WTC11 (cell line): Measurements from ENCODE around the gene ARHGAP26. TPM values are rescaled to one million over a fixed set of nuclear protein-coding genes. Genes with fewer than 3 reads are reported as not detected.

Experiments used
- ATAC-seq: fragments of 200-7000 bp; cut with Tn5 transposase; 2 replicates; pipeline ENCODE4 v1.10.0; 2021; ENCODE audit warnings: mild to moderate bottlenecking, moderate library complexity
- CTCF ChIA-PET: fragments of 300-600 bp; sonication (Branson Sonifier 250); formaldehyde crosslinking; loops from one replicate; lab custom pipeline; 2021; ENCODE audit warnings: antibody characterized with exemption; lab: Charles Lee
- POLR2A ChIA-PET: fragments of 350-600 bp; sonication (Branson Sonifier 250); formaldehyde crosslinking; loops from one replicate; lab custom pipeline; 2021; ENCODE audit warnings: antibody characterized with exemption; lab: Charles Lee
- DNase-seq: peaks from one replicate; pipeline ENCODE4 v3.0.0; 2021; ENCODE audit warnings: low spot score
- H3K27ac Mint-ChIP-seq: 2 replicates; pipeline ENCODE4 v1.8.0; 2021; ENCODE audit warnings: mixed read lengths
- H3K27me3 Mint-ChIP-seq: 2 replicates; pipeline ENCODE4 v1.8.0; 2021; ENCODE audit warnings: low read depth, mild to moderate bottlenecking, moderate library complexity, mixed read lengths
- H3K36me3 Mint-ChIP-seq: 2 replicates; pipeline ENCODE4 v1.8.0; 2021; ENCODE audit warnings: mixed read lengths
- H3K4me1 Mint-ChIP-seq: 2 replicates; pipeline ENCODE4 v1.8.0; 2022; ENCODE audit warnings: mixed read lengths
- H3K4me3 Mint-ChIP-seq: 2 replicates; pipeline ENCODE4 v1.8.0; 2021; ENCODE audit warnings: mild to moderate bottlenecking, moderate library complexity, mixed read lengths
- H3K9me3 Mint-ChIP-seq: 2 replicates; pipeline ENCODE4 v1.8.0; 2021; ENCODE audit warnings: mixed read lengths
- ATF6 ChIP-seq: sonication (generic); formaldehyde crosslinking; IDR thresholded peaks from 2 replicates; pipeline ENCODE4 v1.8.1; 2023; ENCODE audit warnings: mild to moderate bottlenecking, missing genetic modification reagents
- CBFB ChIP-seq: sonication (generic); formaldehyde crosslinking; IDR thresholded peaks from 2 replicates; pipeline ENCODE4 v1.8.1; 2022; ENCODE audit warnings: mild to moderate bottlenecking, low read depth, missing genetic modification reagents
- E2F4 ChIP-seq: sonication (generic); formaldehyde crosslinking; IDR thresholded peaks from 2 replicates; pipeline ENCODE4 v1.8.1; 2022; ENCODE audit warnings: low read depth, mild to moderate bottlenecking, moderate library complexity, missing genetic modification reagents, borderline replicate concordance
- ETV6 ChIP-seq: sonication (generic); formaldehyde crosslinking; IDR thresholded peaks from 2 replicates; pipeline ENCODE4 v1.8.1; 2022; ENCODE audit warnings: mild to moderate bottlenecking, missing genetic modification reagents
- HMGA2 ChIP-seq: fragments of 250-450 bp; sonication (Bioruptor Pico); IDR thresholded peaks from 2 replicates; pipeline ENCODE4 v1.4.0; 2021; ENCODE audit warnings: mild to moderate bottlenecking, moderate library complexity
- IRF1 ChIP-seq: sonication (generic); formaldehyde crosslinking; IDR thresholded peaks from 2 replicates; pipeline ENCODE4 v1.8.0; 2023; ENCODE audit warnings: missing genetic modification reagents
- MXD4 ChIP-seq: fragments of 250-450 bp; sonication (Bioruptor Pico); IDR thresholded peaks from 2 replicates; pipeline ENCODE4 v1.8.0; 2021; ENCODE audit warnings: mild to moderate bottlenecking, moderate library complexity, borderline replicate concordance
- RORB ChIP-seq: fragments of 250-450 bp; sonication (Bioruptor Pico); IDR thresholded peaks from 2 replicates; pipeline ENCODE4 v1.9.0; 2021; ENCODE audit warnings: mild to moderate bottlenecking
- ZNF138 ChIP-seq: sonication (generic); formaldehyde crosslinking; conservative IDR thresholded peaks from 2 replicates; pipeline ENCODE4 v1.8.1; 2022; ENCODE audit warnings: mild to moderate bottlenecking, moderate library complexity, missing genetic modification reagents
- ZNF232 ChIP-seq: sonication (generic); formaldehyde crosslinking; IDR thresholded peaks from 2 replicates; pipeline ENCODE4 v1.8.0; 2022; ENCODE audit warnings: mild to moderate bottlenecking, missing genetic modification reagents
- ZNF281 ChIP-seq: sonication (generic); formaldehyde crosslinking; IDR thresholded peaks from 2 replicates; pipeline ENCODE4 v1.8.0; 2023; ENCODE audit warnings: mild to moderate bottlenecking, missing genetic modification reagents
- ZNF671 ChIP-seq: fragments of 250-450 bp; sonication (Bioruptor Pico); IDR thresholded peaks from 2 replicates; pipeline ENCODE4 v1.8.0; 2021; ENCODE audit warnings: mild to moderate bottlenecking
- total RNA-seq: library from RNA; stranded (reverse); gene quantifications from 3 replicates; pipeline ENCODE4 v1.2.3, GENCODE V29; 2021
- TF ChIP-seq, protein P1 (sequence below): fragments of 250-450 bp; sonication (Bioruptor Pico); IDR thresholded peaks from 2 replicates; pipeline ENCODE4 v1.9.0; 2021; ENCODE audit warnings: mild to moderate bottlenecking
- TF ChIP-seq, protein P2 (sequence below): sonication (generic); formaldehyde crosslinking; IDR thresholded peaks from 2 replicates; pipeline ENCODE4 v1.8.1; 2023; ENCODE audit warnings: mild to moderate bottlenecking, missing genetic modification reagents
- TF ChIP-seq, protein P3 (sequence below): sonication (generic); formaldehyde crosslinking; IDR thresholded peaks from 2 replicates; pipeline ENCODE4 v1.8.1; 2022; ENCODE audit warnings: mild to moderate bottlenecking, moderate library complexity, missing genetic modification reagents
- TF ChIP-seq, protein P4 (sequence below): fragments of 200-600 bp; IDR thresholded peaks from 2 replicates; pipeline ENCODE4 v1.8.0; 2022; ENCODE audit warnings: antibody characterized with exemption
- TF ChIP-seq, protein P5 (sequence below): fragments of 250-450 bp; sonication (Bioruptor Pico); IDR thresholded peaks from 2 replicates; pipeline ENCODE4 v1.9.0; 2021; ENCODE audit warnings: moderate library complexity, mild to moderate bottlenecking, inconsistent platforms, borderline replicate concordance
- TF ChIP-seq, protein P6 (sequence below): fragments of 250-450 bp; sonication (Bioruptor Pico); conservative IDR thresholded peaks from 2 replicates; pipeline ENCODE4 v1.9.0; 2021; ENCODE audit warnings: mild to moderate bottlenecking

The ARHGAP26 gene
- total RNA-seq, 1 experiment from 2014 or later: 22.3 TPM

DNA sequence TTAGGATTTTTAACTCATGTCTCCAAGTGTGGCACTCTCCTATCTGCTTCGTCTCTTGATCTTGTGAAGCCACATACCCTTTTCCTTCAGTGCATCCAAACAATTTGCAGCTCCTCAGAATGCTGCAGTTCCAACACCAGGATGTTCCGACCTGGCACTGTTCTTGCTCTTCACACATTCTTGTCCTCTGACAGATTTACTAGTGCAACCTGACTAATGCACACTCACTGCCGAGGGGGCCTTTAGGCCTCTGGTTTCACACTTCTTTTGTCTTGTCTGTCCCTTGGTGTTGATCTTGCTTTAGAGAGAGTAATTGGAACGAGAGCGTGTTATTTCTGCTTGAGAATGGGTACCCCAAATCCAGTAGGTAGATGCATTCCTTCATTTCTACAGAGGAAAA lies 15.0 kb downstream of the ARHGAP26 start:
- Mint-ChIP-seq H3K9me3 (no peaks in the 10 kb centered on the region), H3K4me1 (peaks cover 39% of the 10 kb centered on the region), H3K4me3 (no peak overlapping the region), H3K36me3 (no peaks in the 10 kb centered on the region), H3K27ac (peak overlapping the region; percentile 15), H3K27me3 (no peaks in the 10 kb centered on the region)
- ATAC-seq (no peak), DNase-seq (no peak)
- ChIA-PET CTCF (interaction anchor here (1.1 to 3.4 kb wide), 3 partner anchors 14 to 96 kb away, joined by 3 to 25 read pairs (median 7); partner anchors contain the start of gene ARHGAP26), POLR2A (interaction anchor here (0.6 to 1.8 kb wide), 3 partner anchors 14 to 44 kb away, joined by 3 to 9 read pairs (median 3); partner anchors contain the start of gene ARHGAP26)
- TF ChIP-seq, protein P1, sequence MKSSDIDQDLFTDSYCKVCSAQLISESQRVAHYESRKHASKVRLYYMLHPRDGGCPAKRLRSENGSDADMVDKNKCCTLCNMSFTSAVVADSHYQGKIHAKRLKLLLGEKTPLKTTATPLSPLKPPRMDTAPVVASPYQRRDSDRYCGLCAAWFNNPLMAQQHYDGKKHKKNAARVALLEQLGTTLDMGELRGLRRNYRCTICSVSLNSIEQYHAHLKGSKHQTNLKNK (CRISPR knock-in tag): no peak
- no peak for TF ChIP-seq ETV6 (CRISPR knock-in tag)
- TF ChIP-seq, protein P2, sequence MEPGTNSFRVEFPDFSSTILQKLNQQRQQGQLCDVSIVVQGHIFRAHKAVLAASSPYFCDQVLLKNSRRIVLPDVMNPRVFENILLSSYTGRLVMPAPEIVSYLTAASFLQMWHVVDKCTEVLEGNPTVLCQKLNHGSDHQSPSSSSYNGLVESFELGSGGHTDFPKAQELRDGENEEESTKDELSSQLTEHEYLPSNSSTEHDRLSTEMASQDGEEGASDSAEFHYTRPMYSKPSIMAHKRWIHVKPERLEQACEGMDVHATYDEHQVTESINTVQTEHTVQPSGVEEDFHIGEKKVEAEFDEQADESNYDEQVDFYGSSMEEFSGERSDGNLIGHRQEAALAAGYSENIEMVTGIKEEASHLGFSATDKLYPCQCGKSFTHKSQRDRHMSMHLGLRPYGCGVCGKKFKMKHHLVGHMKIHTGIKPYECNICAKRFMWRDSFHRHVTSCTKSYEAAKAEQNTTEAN (CRISPR knock-in tag): no peak
- TF ChIP-seq E2F4: no peak
- TF ChIP-seq, protein P3, sequence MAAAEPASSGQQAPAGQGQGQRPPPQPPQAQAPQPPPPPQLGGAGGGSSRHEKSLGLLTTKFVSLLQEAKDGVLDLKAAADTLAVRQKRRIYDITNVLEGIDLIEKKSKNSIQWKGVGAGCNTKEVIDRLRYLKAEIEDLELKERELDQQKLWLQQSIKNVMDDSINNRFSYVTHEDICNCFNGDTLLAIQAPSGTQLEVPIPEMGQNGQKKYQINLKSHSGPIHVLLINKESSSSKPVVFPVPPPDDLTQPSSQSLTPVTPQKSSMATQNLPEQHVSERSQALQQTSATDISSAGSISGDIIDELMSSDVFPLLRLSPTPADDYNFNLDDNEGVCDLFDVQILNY (CRISPR knock-in tag): no peak
- TF ChIP-seq ZNF138 (CRISPR knock-in tag): no peak
- TF ChIP-seq, protein P4, sequence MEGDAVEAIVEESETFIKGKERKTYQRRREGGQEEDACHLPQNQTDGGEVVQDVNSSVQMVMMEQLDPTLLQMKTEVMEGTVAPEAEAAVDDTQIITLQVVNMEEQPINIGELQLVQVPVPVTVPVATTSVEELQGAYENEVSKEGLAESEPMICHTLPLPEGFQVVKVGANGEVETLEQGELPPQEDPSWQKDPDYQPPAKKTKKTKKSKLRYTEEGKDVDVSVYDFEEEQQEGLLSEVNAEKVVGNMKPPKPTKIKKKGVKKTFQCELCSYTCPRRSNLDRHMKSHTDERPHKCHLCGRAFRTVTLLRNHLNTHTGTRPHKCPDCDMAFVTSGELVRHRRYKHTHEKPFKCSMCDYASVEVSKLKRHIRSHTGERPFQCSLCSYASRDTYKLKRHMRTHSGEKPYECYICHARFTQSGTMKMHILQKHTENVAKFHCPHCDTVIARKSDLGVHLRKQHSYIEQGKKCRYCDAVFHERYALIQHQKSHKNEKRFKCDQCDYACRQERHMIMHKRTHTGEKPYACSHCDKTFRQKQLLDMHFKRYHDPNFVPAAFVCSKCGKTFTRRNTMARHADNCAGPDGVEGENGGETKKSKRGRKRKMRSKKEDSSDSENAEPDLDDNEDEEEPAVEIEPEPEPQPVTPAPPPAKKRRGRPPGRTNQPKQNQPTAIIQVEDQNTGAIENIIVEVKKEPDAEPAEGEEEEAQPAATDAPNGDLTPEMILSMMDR: no peak
- no peak for TF ChIP-seq ATF6 (CRISPR knock-in tag)

GRCh38 chr5:142789206-142789605 lies 19.0 kb downstream of the ARHGAP26 start:
- ATAC-seq: no peak
- Mint-ChIP-seq H3K4me3 (no peak overlapping the region), H3K27me3 (no peaks in the 10 kb centered on the region), H3K9me3 (no peaks in the 10 kb centered on the region), H3K36me3 (no peaks in the 10 kb centered on the region), H3K4me1 (peaks cover 14% of the 10 kb centered on the region), H3K27ac (no peak overlapping the region)
- POLR2A ChIA-PET: no interaction called here
- DNase-seq: no peak
- CTCF ChIA-PET: no interaction called here
- TF ChIP-seq HMGA2 (CRISPR knock-in tag) (no peak), ZNF232 (CRISPR knock-in tag) (no peak), RORB (no peak), MXD4 (CRISPR knock-in tag) (no peak), ZNF281 (no peak), CBFB (no peak), IRF1 (CRISPR knock-in tag) (no peak), ZNF671 (CRISPR knock-in tag) (no peak)
- TF ChIP-seq, protein P5, sequence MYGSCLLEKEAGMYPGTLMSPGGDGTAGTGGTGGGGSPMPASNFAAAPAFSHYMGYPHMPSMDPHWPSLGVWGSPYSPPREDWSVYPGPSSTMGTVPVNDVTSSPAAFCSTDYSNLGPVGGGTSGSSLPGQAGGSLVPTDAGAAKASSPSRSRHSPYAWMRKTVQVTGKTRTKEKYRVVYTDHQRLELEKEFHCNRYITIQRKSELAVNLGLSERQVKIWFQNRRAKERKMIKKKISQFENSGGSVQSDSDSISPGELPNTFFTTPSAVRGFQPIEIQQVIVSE (CRISPR knock-in tag): no peak
- TF ChIP-seq, protein P6, sequence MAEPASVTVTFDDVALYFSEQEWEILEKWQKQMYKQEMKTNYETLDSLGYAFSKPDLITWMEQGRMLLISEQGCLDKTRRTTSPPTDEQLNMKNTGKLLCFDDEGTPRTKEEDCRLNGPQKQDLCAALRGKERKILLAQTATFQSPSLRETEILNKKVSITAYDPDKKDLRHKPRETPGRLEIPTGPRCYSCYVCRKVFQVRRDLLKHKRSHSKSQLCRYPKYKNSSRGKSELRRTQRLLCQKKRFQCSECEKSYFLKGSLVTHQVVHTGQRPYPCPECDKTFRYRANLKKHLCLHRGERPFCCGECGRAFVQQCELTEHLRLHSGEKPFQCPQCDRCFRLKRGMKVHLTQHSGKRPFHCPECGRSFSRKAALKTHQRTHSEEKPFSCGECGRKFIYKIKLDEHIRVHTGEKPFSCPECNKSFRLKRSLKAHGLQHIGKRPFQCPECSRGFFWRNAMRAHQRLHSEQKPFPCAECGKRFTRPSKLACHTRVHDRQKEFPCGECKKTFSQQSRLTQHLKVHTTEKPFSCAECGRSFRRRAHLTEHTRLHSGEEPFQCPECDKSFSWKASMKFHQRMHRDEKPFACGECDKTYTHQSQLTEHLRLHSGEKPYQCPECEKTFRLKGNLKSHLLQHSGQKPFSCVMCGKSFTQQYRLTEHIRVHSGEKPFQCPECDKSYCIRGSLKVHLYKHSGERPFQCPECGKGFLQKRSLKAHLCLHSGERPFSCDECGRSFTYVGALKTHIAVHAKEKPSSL (CRISPR knock-in tag): no peak
